HG03060 (cell line): Measurements from ENCODE around the gene TMEM272.

Source experiments
- ATAC-seq: cut with Tn5 transposase; IDR thresholded peaks from one replicate; pipeline ENCODE4 v1.9.1; 2021; ENCODE audit warnings: low read depth, moderate number of reproducible peaks; ENCODE audit not compliant: unreplicated experiment

The TMEM272 gene

GRCh38 chr13:51844862-51845573, at the start of gene TMEM272:
Gene TMEM272 (minus strand): TSS chr13:51845177. CDS start chr13:51838530, 6,647 bp downstream.
- no peak for ATAC-seq

GRCh38 chr13:51894239-51894638, 49.3 kb upstream of the TMEM272 start:
- no peak for ATAC-seq

GRCh38 chr13:51892657-51893056, 47.7 kb upstream of the TMEM272 start:
- ATAC-seq: no peak

- ATAC-seq: no peak
Observed at GRCh38 chr13:51887468-51887867, 42.5 kb upstream of the TMEM272 start.

GRCh38 chr13:51885651-51886050, 40.7 kb upstream of the TMEM272 start:
- no peak for ATAC-seq

GRCh38 chr13:51883226-51883600, 38.2 kb upstream of the TMEM272 start:
- ATAC-seq: no peak

GRCh38 chr13:51882570-51883225, 37.7 kb upstream of the TMEM272 start:
- ATAC-seq: no peak

- no peak for ATAC-seq
Observed at GRCh38 chr13:51881296-51881695, 36.3 kb upstream of the TMEM272 start.

- no peak for ATAC-seq
Observed at GRCh38 chr13:51879133-51879532, 34.2 kb upstream of the TMEM272 start.

- ATAC-seq: no peak
Observed at GRCh38 chr13:51874651-51875050, 29.7 kb upstream of the TMEM272 start.

- no peak for ATAC-seq
Observed at GRCh38 chr13:51873837-51874236, 28.9 kb upstream of the TMEM272 start.

GRCh38 chr13:51873117-51873798, 28.3 kb upstream of the TMEM272 start:
- ATAC-seq: no peak

- no peak for ATAC-seq
Observed at GRCh38 chr13:51870616-51871015, 25.6 kb upstream of the TMEM272 start.

GRCh38 chr13:51869916-51870315, 24.9 kb upstream of the TMEM272 start:
- no peak for ATAC-seq

GRCh38 chr13:51867062-51867461, 22.1 kb upstream of the TMEM272 start:
- no peak for ATAC-seq

- no peak for ATAC-seq
Observed at GRCh38 chr13:51865838-51866237, 20.9 kb upstream of the TMEM272 start.

GRCh38 chr13:51862957-51863356, 18.0 kb upstream of the TMEM272 start:
- no peak for ATAC-seq

- no peak for ATAC-seq
Observed at GRCh38 chr13:51861723-51862300, 16.8 kb upstream of the TMEM272 start, which contains the start of gene CCDC70. Gene CCDC70 (plus strand): TSS chr13:51861969. CDS start chr13:51865412, 3,443 bp downstream.

GRCh38 chr13:51858433-51859247, 13.7 kb upstream of the TMEM272 start:
- no peak for ATAC-seq

GRCh38 chr13:51856998-51857397, 12.0 kb upstream of the TMEM272 start:
- ATAC-seq: no peak
